Heart left ventricle (tissue), 16 donors: Measurements from ENCODE around the gene ARHGAP26. TPM values are rescaled to one million over a fixed set of nuclear protein-coding genes. Genes with fewer than 3 reads are reported as not detected.

Source experiments
- ATAC-seq, 4 donors: fragments of 200-7000 bp; cut with Tn5 transposase; one replicate each; pipeline ENCODE4 v1.9.1; 2020 to 2022; ENCODE audit warnings: moderate library complexity in 4 of 4, mild to moderate bottlenecking in 3 of 4, moderate number of reproducible peaks in 1 of 4
- DNase-seq, 5 donors: peaks; one replicate each; pipeline ENCODE4 v3.0.0-alpha.2; 2020
- H3K27ac ChIP-seq, 12 donors: fragments of 200-600 bp; sonication (generic) in 4 of 12; one replicate each; pipeline versions ENCODE4 v1.5.0 to v1.8.0; 2016 to 2022; ENCODE audit warnings: mild to moderate bottlenecking in 2 of 12
- H3K27me3 ChIP-seq, 9 donors: fragments of 200-600 bp; sonication (generic) in 2 of 9; one replicate each; pipeline versions ENCODE4 v1.5.1 to v1.8.0; 2016 to 2022; ENCODE audit warnings: mild to moderate bottlenecking in 3 of 9
- H3K36me3 ChIP-seq, 9 donors: fragments of 200-600 bp; sonication (generic) in 2 of 9; one replicate each; pipeline versions ENCODE4 v1.5.0 to v1.8.0; 2018 to 2022; ENCODE audit warnings: mild to moderate bottlenecking in 2 of 9
- H3K4me1 ChIP-seq, 12 donors: fragments of 200-600 bp; sonication (generic) in 4 of 12; one replicate each; pipeline versions ENCODE4 v1.5.0 to v1.8.0; 2016 to 2022; ENCODE audit warnings: mild to moderate bottlenecking in 3 of 12
- H3K4me3 ChIP-seq, 12 donors: fragments of 200-600 bp; sonication (generic) in 4 of 12; one replicate each; pipeline versions ENCODE4 v1.5.0 to v1.8.0; 2017 to 2022; ENCODE audit warnings: mild to moderate bottlenecking in 9 of 12, moderate library complexity in 4 of 12
- H3K9me3 ChIP-seq, 12 donors: fragments of 200-600 bp; sonication (generic) in 4 of 12; one replicate each; pipeline versions ENCODE4 v1.5.0 to v1.8.0; 2016 to 2022; ENCODE audit warnings: mild to moderate bottlenecking in 1 of 12
- CTCF ChIP-seq, 12 donors: fragments of 200-600 bp; sonication (generic) in 4 of 12; IDR thresholded peaks; one replicate each; pipeline versions ENCODE4 v1.5.0 to v1.8.0; 2018 to 2022; ENCODE audit warnings: antibody characterized with exemption in 12 of 12, mild to moderate bottlenecking in 5 of 12
- POLR2A ChIP-seq, 2 donors: fragments of 450-650 bp; IDR thresholded peaks; one replicate each; pipeline ENCODE4 v1.6.1; 2017; ENCODE audit warnings: antibody characterized with exemption in 2 of 2, mild to moderate bottlenecking in 2 of 2, moderate library complexity in 2 of 2
- WGBS, 4 donors: extraction: QIAGEN DNeasy Blood & Tissue Kit in 2 of 4; methylation state at CpG; one replicate each; pipeline versions ENCODE4 v1.1.5 to v1.1.7; 2013 to 2018; 5-methylcytosine and 5-hydroxymethylcytosine counted together
- intact Hi-C, 10 donors: fragments of 100-400 bp; cut with DNase I; formaldehyde crosslinking; loops; one replicate each; pipeline versions ENCODE4 v1.11.1 to v1.14.2; 2022
- polyA plus RNA-seq, 2 donors: library from polyadenylated mRNA; stranded (reverse); fragments of 200-250 nt; gene quantifications; one replicate each; pipeline ENCODE4 v1.2.3, GENCODE V29; 2013
- total RNA-seq, 9 donors: library from RNA; depleted of rRNA in 2 of 9; stranded (reverse); fragments of >200 nt in 2 of 9; fragmentation: NEBNext Ultra II Directional in 3 of 9; extraction: Animal tissue kit (Norgen Biotek cat#: 25700) in 3 of 9; gene quantifications; one replicate each; pipeline versions ENCODE4 v1.1.0 to v1.2.4, GENCODE V29; 2016 to 2023
- donor health status: ischemic (EF 13 %, LVEDD 7.1; RV severe dilation, severe dysfunction).
- donor health status: healthy with polysubstance abuse.
- donor health status: DM: no; HTN: yes; CAD: no.
- donor health status: DM: no; HTN: no; CAD: no.
- donor health status: ischemic (EF 25% LVEDD 6.9; RV normal size, moderate dysfunction).
- donor health status: ischemic (EF 25% LVEDD 5.7; RV mildly dilated, moderate dysfunction).
- donor health status: healthy.
- donor health status: DM: yes; HTN: yes; CAD: no.
- donor health status: ischemic (EF 35%, LVEDD 5.7; RV mildly dilated, moderate dysfunction).
- donor health status: nonischemic (EF 11% LVEDD 7.7; RV severe dilation, severe dysfunction).
- donor health status: DM: yes; HTN: yes; CAD: no.
- donor health status: PGD.
- donor health status: ischemic (EF 29% LVEDD 5.4; RV normal size, mild dysfunction).
- donor health status: nonischemic (EF 23%, LVEDD 6.1; RV moderate dilation, normal function).

The ARHGAP26 gene
- total and polyA plus RNA-seq, 11 donors, result 11.9 to 52.1 (median 33.7) TPM

DNA sequence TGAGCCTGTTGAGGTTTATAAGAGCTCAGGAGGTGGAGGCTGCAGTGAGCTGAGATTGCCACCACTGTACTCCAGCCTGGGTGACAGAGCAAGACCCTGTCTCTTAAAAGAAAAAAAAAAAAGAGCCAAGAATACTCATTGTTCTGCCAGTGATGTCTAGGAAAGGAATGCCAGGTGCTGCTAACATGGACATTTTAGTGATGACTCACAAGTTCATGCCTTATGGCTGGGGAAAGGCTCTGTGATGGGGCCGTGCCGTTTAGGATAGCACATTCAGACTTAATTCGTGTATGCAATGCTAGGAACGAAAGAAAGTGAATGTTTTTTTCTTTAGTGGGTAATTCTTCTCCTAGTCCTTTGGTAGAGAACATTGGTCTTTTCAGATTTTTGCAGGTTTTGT, 134.2 kb downstream of the ARHGAP26 start:
- H3K27ac ChIP-seq, result no peak overlapping the region
- TF ChIP-seq CTCF (IDR thresholded peaks at IDR 0.05) (no peak), POLR2A (IDR thresholded peaks at IDR 0.05) (no peak)
- WGBS, 4 donors, result 93 to 95% (median 94%) methylated on average over 4 of the region's 4 CpGs
- no peak for ATAC-seq
- H3K36me3 ChIP-seq, result peaks cover 0 to 76% (median 56%) of the 10 kb centered on the region in 9 donors
- peaks cover 0 to 50% (median 25%) of the 10 kb centered on the region in 12 donors for H3K4me1 ChIP-seq
- intact Hi-C loops, result no loop called here
- H3K9me3 ChIP-seq, result no peaks in the 10 kb centered on the region
- no peak for DNase-seq
- H3K4me3 ChIP-seq, result no peak overlapping the region
- H3K27me3 ChIP-seq, result no peaks in the 10 kb centered on the region

GRCh38 chr5:142905348-142905747, 135.2 kb downstream of the ARHGAP26 start:
- H3K36me3 ChIP-seq, result peaks cover 0 to 86% (median 65%) of the 10 kb centered on the region in 9 donors
- H3K4me1 ChIP-seq, result peaks cover 0 to 41% (median 20%) of the 10 kb centered on the region in 12 donors
- no peak overlapping the region for H3K4me3 ChIP-seq
- ATAC-seq, result no peak
- TF ChIP-seq POLR2A (IDR thresholded peaks at IDR 0.05) (no peak), CTCF (IDR thresholded peaks at IDR 0.05) (no peak)
- no peaks in the 10 kb centered on the region for H3K9me3 ChIP-seq
- no peak for DNase-seq
- no peak overlapping the region for H3K27ac ChIP-seq
- no peaks in the 10 kb centered on the region for H3K27me3 ChIP-seq
- intact Hi-C loops, result no loop called here
- 88 to 94% (median 93%) methylated on average over 2 of the region's 2 CpGs for WGBS, 4 donors

DNA sequence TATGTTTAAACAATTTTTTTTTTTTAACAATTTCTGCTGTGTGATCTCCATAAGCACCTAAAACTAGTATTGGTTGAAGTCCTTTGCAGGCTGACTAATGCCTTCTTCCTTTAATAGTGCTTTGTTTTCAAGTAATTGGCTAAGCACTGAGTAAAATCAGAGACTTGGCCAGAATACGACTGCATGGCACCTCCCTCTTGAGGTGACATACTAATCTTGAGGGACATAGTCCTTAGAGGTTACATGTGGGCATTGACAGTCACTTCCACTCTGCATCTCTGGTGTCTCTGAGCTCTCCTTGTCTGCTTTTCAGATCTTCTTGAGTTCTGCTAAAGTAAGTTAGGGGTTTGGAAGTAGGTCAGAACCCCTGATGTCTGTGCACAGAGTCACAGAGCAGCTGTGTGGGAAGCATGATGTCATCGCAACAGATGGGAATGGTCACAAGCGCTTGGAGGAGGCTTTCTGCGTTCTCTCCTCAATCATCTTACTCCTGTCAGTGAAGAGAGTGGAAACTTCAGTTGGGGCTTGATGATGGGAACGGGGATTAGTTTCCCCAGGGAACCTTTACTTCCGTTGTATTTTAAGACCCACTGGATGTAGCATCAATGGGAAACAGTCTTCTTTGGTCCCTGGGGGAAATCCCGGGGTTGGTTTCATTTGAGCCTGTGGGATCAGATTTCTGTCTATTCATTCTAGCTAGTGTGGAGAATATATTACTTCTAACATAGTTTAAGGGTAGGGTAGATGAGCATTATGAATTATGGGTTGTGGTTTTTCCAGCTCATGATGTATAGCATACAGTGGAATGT, 136.9 kb downstream of the ARHGAP26 start:
- WGBS, 4 donors, result 50 to 63% (median 53%) methylated on average over 7 of the region's 7 CpGs
- Histone ChIP-seq H3K4me1 (peaks cover 0 to 28% (median 10%) of the 10 kb centered on the region in 12 donors), H3K27me3 (no peaks in the 10 kb centered on the region), H3K4me3 (peak overlapping the region in 8 of 12 donors; percentile 0 to 39 (median 30)), H3K9me3 (no peaks in the 10 kb centered on the region), H3K36me3 (peaks cover 0 to 96% (median 75%) of the 10 kb centered on the region in 9 donors), H3K27ac (peak overlapping the region in 10 of 12 donors; percentile 36 to 73 (median 56))
- peak in 4 of 5 donors; percentile 74 to 82 (median 77) for DNase-seq
- ATAC-seq, result peak; percentile 63 to 94 (median 88)
- intact Hi-C loops, result no loop called here
- no peak for TF ChIP-seq POLR2A (IDR thresholded peaks at IDR 0.05)
- no peak for TF ChIP-seq CTCF (IDR thresholded peaks at IDR 0.05)

- intact Hi-C loops, result no loop called here
- 69 to 83% (median 82%) methylated on average over 3 of the region's 3 CpGs for WGBS, 4 donors
- no peaks in the 10 kb centered on the region for H3K27me3 ChIP-seq
- TF ChIP-seq CTCF (IDR thresholded peaks at IDR 0.05), result no peak
- TF ChIP-seq POLR2A (IDR thresholded peaks at IDR 0.05), result no peak
- DNase-seq (no peak), ATAC-seq (no peak)
- peak overlapping the region in 7 of 12 donors; percentile 23 to 39 (median 31) for H3K4me3 ChIP-seq
- H3K27ac ChIP-seq, result peak overlapping the region in 9 of 12 donors; percentile 4 to 73 (median 36)
- H3K9me3 ChIP-seq, result no peaks in the 10 kb centered on the region
- peaks cover 0 to 18% (median 4%) of the 10 kb centered on the region in 12 donors for H3K4me1 ChIP-seq
- H3K36me3 ChIP-seq, result peaks cover 0 to 97% (median 81%) of the 10 kb centered on the region in 9 donors
These were observed 138.5 kb downstream of the ARHGAP26 start for GRCh38 chr5:142908659-142909058.
